Glutamatergic neuron (in vitro differentiated cells): ENCODE data around the gene PACRG. TPM values are rescaled to one million over a fixed set of nuclear protein-coding genes. Genes with fewer than 3 reads are reported as not detected.

ENCODE experiments used
- DNase-seq: peaks from one replicate; pipeline ENCODE4 v3.0.0; 2022
- H3K27ac Mint-ChIP-seq: one replicate; pipeline ENCODE4 v1.8.0; 2020; ENCODE audit warnings: mild to moderate bottlenecking, mixed read lengths, inconsistent platforms; ENCODE audit not compliant: unreplicated experiment
- H3K27me3 Mint-ChIP-seq: one replicate; pipeline ENCODE4 v1.8.0; 2020; ENCODE audit warnings: mild to moderate bottlenecking, moderate library complexity, mixed read lengths, inconsistent platforms; ENCODE audit not compliant: unreplicated experiment
- H3K36me3 Mint-ChIP-seq: one replicate; pipeline ENCODE4 v1.8.0; 2020; ENCODE audit warnings: mild to moderate bottlenecking, mixed read lengths, inconsistent platforms; ENCODE audit not compliant: unreplicated experiment
- H3K4me1 Mint-ChIP-seq: one replicate; pipeline ENCODE4 v1.8.0; 2020; ENCODE audit warnings: mild to moderate bottlenecking, low read depth, mixed read lengths, inconsistent platforms; ENCODE audit not compliant: unreplicated experiment
- H3K4me3 Mint-ChIP-seq: one replicate; pipeline ENCODE4 v1.8.0; 2020; ENCODE audit warnings: mild to moderate bottlenecking, mixed read lengths, inconsistent platforms; ENCODE audit not compliant: unreplicated experiment
- H3K9me3 Mint-ChIP-seq: one replicate; pipeline ENCODE4 v1.8.0; 2020; ENCODE audit warnings: mild to moderate bottlenecking, moderate library complexity, mixed read lengths, inconsistent platforms; ENCODE audit not compliant: unreplicated experiment
- CTCF ChIP-seq: fragments of 200-600 bp; sonication (generic); IDR thresholded peaks from one replicate; pipeline ENCODE4 v1.5.0; 2021; ENCODE audit not compliant: partially characterized antibody, unreplicated experiment
- total RNA-seq: library from RNA; stranded (reverse); fragmentation: NEBNext Ultra II Directional; extraction: Animal tissue kit (Norgen Biotek cat#: 25700); gene quantifications from one replicate; pipeline ENCODE4 v1.2.1, GENCODE V29; 2021; ENCODE audit not compliant: unreplicated experiment

Gene PACRG
- total RNA-seq, 1 donor from 2014 or later, result not detected

GRCh38 chr6:162688751-162689345 is 38.9 kb upstream of the PACRG start:
- H3K4me1 Mint-ChIP-seq, result peaks cover 18% of the 10 kb centered on the region
- H3K9me3 Mint-ChIP-seq, result no peaks in the 10 kb centered on the region
- no peaks in the 10 kb centered on the region for H3K36me3 Mint-ChIP-seq
- no peak for DNase-seq
- no peak overlapping the region for H3K4me3 Mint-ChIP-seq
- H3K27me3 Mint-ChIP-seq, result no peaks in the 10 kb centered on the region
- TF ChIP-seq CTCF, result no peak
- H3K27ac Mint-ChIP-seq, result peak overlapping the region; percentile 49

GRCh38 chr6:162690158-162690557 is 37.6 kb upstream of the PACRG start:
- Mint-ChIP-seq H3K27ac (peak overlapping the region; percentile 34), H3K9me3 (no peaks in the 10 kb centered on the region), H3K27me3 (no peaks in the 10 kb centered on the region), H3K4me1 (peaks cover 21% of the 10 kb centered on the region), H3K4me3 (no peak overlapping the region), H3K36me3 (no peaks in the 10 kb centered on the region)
- no peak for DNase-seq
- TF ChIP-seq CTCF, result no peak

- peak overlapping the region; percentile 26 for H3K4me3 Mint-ChIP-seq
- peaks cover 33% of the 10 kb centered on the region for H3K4me1 Mint-ChIP-seq
- peak overlapping the region; percentile 98 for H3K27ac Mint-ChIP-seq
- peaks cover 10% of the 10 kb centered on the region for H3K9me3 Mint-ChIP-seq
- peaks cover 5% of the 10 kb centered on the region for H3K27me3 Mint-ChIP-seq
- no peak for TF ChIP-seq CTCF
- peak; percentile 31 for DNase-seq
- no peaks in the 10 kb centered on the region for H3K36me3 Mint-ChIP-seq
Measured at GRCh38 chr6:162697872-162698403, 29.8 kb upstream of the PACRG start.

- H3K4me1 Mint-ChIP-seq, result peaks cover 28% of the 10 kb centered on the region
- no peaks in the 10 kb centered on the region for H3K36me3 Mint-ChIP-seq
- peak overlapping the region; percentile 98 for H3K27ac Mint-ChIP-seq
- DNase-seq, result no peak
- H3K9me3 Mint-ChIP-seq, result peaks cover 10% of the 10 kb centered on the region
- H3K4me3 Mint-ChIP-seq, result peak overlapping the region; percentile 26
- no peak for TF ChIP-seq CTCF
- H3K27me3 Mint-ChIP-seq, result peaks cover 5% of the 10 kb centered on the region
Measured at GRCh38 chr6:162698440-162698839, 29.3 kb upstream of the PACRG start.

- peaks cover 5% of the 10 kb centered on the region for H3K27me3 Mint-ChIP-seq
- H3K4me1 Mint-ChIP-seq, result peaks cover 23% of the 10 kb centered on the region
- no peak overlapping the region for H3K4me3 Mint-ChIP-seq
- H3K9me3 Mint-ChIP-seq, result peaks cover 10% of the 10 kb centered on the region
- peak overlapping the region; percentile 13 for H3K27ac Mint-ChIP-seq
- DNase-seq, result no peak
- H3K36me3 Mint-ChIP-seq, result no peaks in the 10 kb centered on the region
- no peak for TF ChIP-seq CTCF
Measured at GRCh38 chr6:162699961-162700360, 27.8 kb upstream of the PACRG start.
